Measurements from ENCODE around the gene SHE.

SHE gene

DNA sequence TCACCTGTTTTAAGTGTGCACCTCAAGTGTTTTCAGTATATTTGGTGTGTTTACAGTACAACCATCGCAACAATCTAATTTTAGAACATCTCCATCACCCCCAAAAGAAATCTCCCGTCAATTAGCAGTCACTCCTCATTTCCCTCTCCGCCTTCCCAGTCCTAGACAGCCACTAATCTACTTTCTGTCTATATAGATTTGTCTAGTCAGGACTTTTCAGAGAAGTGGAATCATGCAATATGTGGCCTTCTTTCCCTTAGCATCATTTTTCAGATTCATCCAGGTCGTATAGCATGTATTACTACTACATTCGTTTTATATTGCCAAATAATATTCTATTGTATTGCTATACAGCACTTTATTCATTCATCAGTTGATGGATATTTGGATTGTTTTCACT, 1.7 kb upstream of the SHE start:
- Histone ChIP-seq H3K27me3 (ENCODE audit: control insufficient read depth, insufficient read depth, low read length) (peaks cover 71% of the 10 kb centered on the region), H3K36me3 (ENCODE audit: control insufficient read depth, low read depth, low read length) (no peaks in the 10 kb centered on the region), H3K9ac (ENCODE audit: low read length) (no peak overlapping the region), H3K4me3 (ENCODE audit: low read length) (no peak overlapping the region), H3K4me1 (ENCODE audit: control insufficient read depth, low read depth, low read length) (no peaks in the 10 kb centered on the region), H3K27ac (ENCODE audit: low read length) (no peak overlapping the region), H3K9me3 (ENCODE audit: control insufficient read depth, low read depth, low read length) (no peaks in the 10 kb centered on the region)

DNA sequence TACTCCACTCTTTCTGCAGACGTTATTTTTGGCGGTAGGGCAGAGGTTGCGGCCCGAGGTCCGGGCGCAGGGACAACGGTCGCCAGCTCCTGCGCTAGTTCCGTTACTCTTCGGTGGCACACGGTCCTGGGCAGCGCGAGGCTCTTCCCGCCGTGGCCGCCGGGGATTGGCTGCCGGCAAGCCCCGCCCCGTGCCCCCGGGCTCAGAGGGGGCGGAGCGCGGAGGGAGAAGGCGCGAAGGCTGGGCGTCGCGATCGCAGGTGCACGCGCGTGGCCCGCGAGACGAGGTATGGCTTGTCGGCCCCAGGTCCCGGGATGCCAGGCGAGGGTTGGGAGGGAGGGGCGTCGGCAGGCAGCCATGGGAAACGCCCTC, 518 bp upstream of the SHE start:
- Histone ChIP-seq H3K27ac (ENCODE audit: low read length) (no peak overlapping the region), H3K36me3 (ENCODE audit: control insufficient read depth, low read depth, low read length) (no peaks in the 10 kb centered on the region), H3K9ac (ENCODE audit: low read length) (no peak overlapping the region), H3K27me3 (ENCODE audit: control insufficient read depth, insufficient read depth, low read length) (peaks cover 77% of the 10 kb centered on the region), H3K4me3 (ENCODE audit: low read length) (no peak overlapping the region), H3K9me3 (ENCODE audit: control insufficient read depth, low read depth, low read length) (no peaks in the 10 kb centered on the region), H3K4me1 (ENCODE audit: control insufficient read depth, low read depth, low read length) (no peaks in the 10 kb centered on the region)

DNA sequence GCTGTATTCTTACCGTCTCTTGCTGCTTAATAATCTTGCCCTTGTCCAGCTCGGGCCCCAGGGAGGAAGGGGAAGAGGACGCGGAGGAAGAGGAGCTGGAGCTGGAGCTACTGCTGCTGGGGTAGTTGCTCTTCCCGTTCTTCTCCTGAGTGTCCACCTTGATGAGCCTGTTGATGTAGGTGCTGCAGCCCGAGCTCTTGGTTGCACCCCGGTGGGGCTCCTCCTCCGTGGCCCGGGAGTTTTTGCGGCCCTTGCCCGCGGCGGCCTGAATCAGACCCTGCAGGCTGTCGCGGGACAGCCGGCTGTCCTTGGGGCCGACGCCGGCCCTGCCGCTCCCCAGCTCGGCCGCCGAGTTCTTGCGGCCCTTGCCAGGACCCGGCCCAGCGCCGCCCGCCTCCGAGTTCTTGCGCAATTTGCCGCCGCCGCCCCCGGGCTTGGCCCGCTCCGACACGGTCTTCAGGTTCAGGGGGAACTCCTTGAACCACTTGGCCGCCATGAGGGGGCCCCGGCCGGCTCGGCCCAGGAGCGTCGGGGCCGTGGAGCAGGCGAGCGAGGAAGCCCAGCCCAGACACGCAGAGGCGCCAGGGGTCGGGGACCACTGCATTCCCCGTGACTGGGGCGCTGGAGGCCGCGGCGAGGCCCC, 668 bp downstream of the SHE start:
- Histone ChIP-seq H3K9ac (ENCODE audit: low read length) (no peak overlapping the region), H3K4me3 (ENCODE audit: low read length) (peak overlapping the region; percentile 44), H3K4me1 (ENCODE audit: control insufficient read depth, low read depth, low read length) (no peaks in the 10 kb centered on the region)

DNA sequence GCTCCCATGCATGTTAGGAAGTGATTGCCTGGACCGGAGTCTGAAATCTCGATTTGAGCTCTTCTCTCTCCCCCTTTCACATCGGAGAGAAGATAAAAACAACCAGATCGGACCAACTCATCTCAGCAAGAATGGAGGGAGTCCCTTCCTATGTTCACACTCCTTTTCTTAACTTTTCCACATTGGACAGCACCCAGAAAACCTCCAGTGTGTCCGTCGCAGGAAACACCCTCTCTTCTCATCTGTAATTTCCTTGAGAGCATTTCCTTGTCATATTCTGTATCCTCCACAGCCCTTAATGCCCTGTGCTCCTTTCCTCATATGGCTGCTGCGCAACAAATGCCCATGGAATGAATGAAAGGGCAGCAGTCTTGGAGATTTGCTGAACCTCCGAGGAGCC, 1.7 kb downstream of the SHE start:
- H3K36me3 ChIP-seq (ENCODE audit: control insufficient read depth, low read depth, low read length), result no peaks in the 10 kb centered on the region
- peaks cover 72% of the 10 kb centered on the region for H3K27me3 ChIP-seq (ENCODE audit: control insufficient read depth, insufficient read depth, low read length)
- no peaks in the 10 kb centered on the region for H3K9me3 ChIP-seq (ENCODE audit: control insufficient read depth, low read depth, low read length)
- H3K9ac ChIP-seq (ENCODE audit: low read length), result no peak overlapping the region
- H3K4me3 ChIP-seq (ENCODE audit: low read length), result no peak overlapping the region
- no peaks in the 10 kb centered on the region for H3K4me1 ChIP-seq (ENCODE audit: control insufficient read depth, low read depth, low read length)
- H3K27ac ChIP-seq (ENCODE audit: low read length), result no peak overlapping the region

More for the DNA sequence above, 668 bp downstream of the SHE start:
- Histone ChIP-seq H3K9me3 (ENCODE audit: control insufficient read depth, low read depth, low read length) (no peaks in the 10 kb centered on the region), H3K27ac (ENCODE audit: low read length) (no peak overlapping the region), H3K27me3 (ENCODE audit: control insufficient read depth, insufficient read depth, low read length) (peaks cover 77% of the 10 kb centered on the region), H3K36me3 (ENCODE audit: control insufficient read depth, low read depth, low read length) (no peaks in the 10 kb centered on the region)

DNA sequence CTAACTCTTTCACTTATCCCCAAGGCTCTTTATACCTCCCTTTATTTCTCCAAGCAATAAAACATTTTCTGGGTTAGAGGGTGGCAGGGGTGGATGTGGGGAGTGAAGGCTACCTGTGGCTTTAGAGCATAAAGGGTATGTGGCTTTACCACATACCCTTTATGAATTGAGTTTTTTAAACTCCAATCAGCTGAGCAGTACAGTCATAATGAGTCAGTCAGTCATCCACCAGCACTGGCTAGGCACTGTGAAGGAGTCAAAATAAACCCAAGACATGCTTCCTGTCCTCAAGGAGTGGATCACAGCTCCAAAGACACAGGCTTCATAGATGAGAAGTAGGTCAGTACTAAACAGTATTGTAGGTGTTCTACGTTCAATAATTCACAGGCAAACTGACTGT, 2.8 kb downstream of the SHE start:
- Histone ChIP-seq H3K36me3 (ENCODE audit: control insufficient read depth, low read depth, low read length) (no peaks in the 10 kb centered on the region), H3K27ac (ENCODE audit: low read length) (no peak overlapping the region), H3K4me1 (ENCODE audit: control insufficient read depth, low read depth, low read length) (no peaks in the 10 kb centered on the region), H3K27me3 (ENCODE audit: control insufficient read depth, insufficient read depth, low read length) (peaks cover 62% of the 10 kb centered on the region), H3K4me3 (ENCODE audit: low read length) (no peak overlapping the region), H3K9ac (ENCODE audit: low read length) (no peak overlapping the region), H3K9me3 (ENCODE audit: control insufficient read depth, low read depth, low read length) (no peaks in the 10 kb centered on the region)

DNA sequence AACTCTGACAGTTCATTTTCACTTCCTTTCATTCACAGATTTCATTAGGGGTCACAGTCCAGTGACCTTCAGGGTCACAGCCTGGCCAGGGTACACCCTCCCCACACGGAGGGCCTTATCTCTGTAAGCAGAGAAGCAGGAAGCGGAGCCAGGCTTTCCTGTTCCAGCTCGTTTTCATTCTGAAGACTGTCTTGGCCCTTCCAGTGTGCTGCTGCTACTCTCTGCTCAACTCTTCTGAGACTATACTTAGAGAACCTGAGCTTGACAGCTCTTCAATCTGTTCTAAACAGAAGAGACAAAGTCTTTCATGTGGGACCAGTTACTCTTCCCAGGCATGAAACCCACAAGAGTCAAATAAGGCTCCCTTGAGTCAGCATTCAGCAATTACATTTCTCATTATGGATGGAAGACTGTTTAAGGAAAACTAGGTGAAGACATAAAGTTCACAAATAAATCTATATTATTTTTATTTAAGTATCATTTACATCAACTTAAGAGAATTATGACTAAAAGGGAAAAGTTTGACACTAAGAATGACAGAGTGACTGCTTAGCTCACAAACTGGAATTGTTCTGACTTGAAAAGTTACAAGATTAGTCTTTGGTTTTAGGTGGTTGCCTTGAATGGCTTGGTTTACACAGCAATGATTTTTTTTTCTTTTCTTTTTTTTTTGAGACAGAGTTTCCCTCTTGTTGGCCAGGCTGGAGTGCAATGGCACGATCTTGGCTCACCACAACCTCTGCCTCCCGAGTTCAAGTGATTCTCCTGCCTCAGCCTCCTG, 5.0 kb downstream of the SHE start:
- no peak overlapping the region for H3K27ac ChIP-seq (ENCODE audit: low read length)
- no peak overlapping the region for H3K9ac ChIP-seq (ENCODE audit: low read length)
- peaks cover 14% of the 10 kb centered on the region for H3K4me1 ChIP-seq (ENCODE audit: control insufficient read depth, low read depth, low read length)
- no peaks in the 10 kb centered on the region for H3K9me3 ChIP-seq (ENCODE audit: control insufficient read depth, low read depth, low read length)
- no peak overlapping the region for H3K4me3 ChIP-seq (ENCODE audit: low read length)
- H3K36me3 ChIP-seq (ENCODE audit: control insufficient read depth, low read depth, low read length), result no peaks in the 10 kb centered on the region
- peaks cover 39% of the 10 kb centered on the region for H3K27me3 ChIP-seq (ENCODE audit: control insufficient read depth, insufficient read depth, low read length)

DNA sequence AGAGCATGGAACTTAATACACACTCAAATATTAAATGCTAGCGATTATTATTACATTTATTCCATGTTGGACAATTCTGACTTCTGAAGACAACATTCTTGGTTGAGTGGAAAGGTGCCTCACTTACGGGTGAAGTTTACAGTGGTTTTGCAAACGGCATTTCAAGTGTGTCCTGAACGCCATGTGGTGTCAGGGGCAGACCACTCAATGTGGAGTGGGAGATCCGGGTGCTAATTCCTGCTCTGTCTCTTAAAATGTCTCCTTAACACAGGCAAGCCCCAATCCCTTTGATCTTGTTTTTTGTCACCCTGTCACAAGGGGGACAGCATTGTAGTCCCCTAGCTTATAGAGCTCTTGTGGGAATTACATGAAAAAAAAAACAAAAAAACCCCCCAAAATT, 5.8 kb downstream of the SHE start:
- no peak overlapping the region for H3K4me3 ChIP-seq (ENCODE audit: low read length)
- peaks cover 31% of the 10 kb centered on the region for H3K27me3 ChIP-seq (ENCODE audit: control insufficient read depth, insufficient read depth, low read length)
- peaks cover 14% of the 10 kb centered on the region for H3K4me1 ChIP-seq (ENCODE audit: control insufficient read depth, low read depth, low read length)
- no peaks in the 10 kb centered on the region for H3K36me3 ChIP-seq (ENCODE audit: control insufficient read depth, low read depth, low read length)
- H3K9ac ChIP-seq (ENCODE audit: low read length), result no peak overlapping the region
- no peak overlapping the region for H3K27ac ChIP-seq (ENCODE audit: low read length)
- no peaks in the 10 kb centered on the region for H3K9me3 ChIP-seq (ENCODE audit: control insufficient read depth, low read depth, low read length)

DNA sequence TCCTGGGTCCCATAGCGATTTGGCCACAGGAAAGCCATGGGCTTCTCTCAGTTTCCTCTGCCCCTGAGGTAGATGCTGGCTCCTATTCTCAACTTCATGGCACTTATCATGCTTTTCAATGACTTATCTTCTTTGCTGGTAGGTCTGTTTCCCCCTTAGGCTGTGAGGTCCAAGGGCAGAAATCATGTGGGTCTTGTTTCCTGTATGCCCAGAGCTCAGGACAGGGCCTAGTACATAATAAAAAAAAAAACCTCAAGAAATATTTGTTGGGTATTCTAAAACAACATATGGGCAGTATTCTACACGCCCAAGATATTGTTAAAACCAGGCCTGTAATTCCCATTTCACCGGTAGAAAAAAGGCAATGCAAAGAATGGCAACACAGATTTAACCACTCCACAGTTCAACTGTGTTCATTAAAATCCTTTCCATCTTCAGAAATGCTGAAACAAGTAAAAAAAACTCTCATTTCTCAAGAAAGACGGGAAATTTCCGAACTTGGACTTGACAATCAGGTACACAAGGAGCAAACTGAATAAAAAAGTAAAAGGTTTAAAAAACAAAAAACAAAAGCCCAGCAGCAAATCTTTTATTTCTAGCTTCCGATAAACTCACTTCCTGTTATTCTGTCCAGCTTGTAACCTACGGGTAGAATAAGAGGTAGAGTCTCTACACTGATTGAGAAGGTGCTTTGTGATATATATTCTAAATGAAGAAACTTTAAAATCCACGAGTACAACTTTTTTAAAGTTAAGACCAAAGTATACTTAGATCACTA, 6.5 kb downstream of the SHE start:
- Histone ChIP-seq H3K27ac (ENCODE audit: low read length) (no peak overlapping the region), H3K4me3 (ENCODE audit: low read length) (no peak overlapping the region), H3K36me3 (ENCODE audit: control insufficient read depth, low read depth, low read length) (no peaks in the 10 kb centered on the region), H3K27me3 (ENCODE audit: control insufficient read depth, insufficient read depth, low read length) (peaks cover 24% of the 10 kb centered on the region), H3K9ac (ENCODE audit: low read length) (no peak overlapping the region), H3K4me1 (ENCODE audit: control insufficient read depth, low read depth, low read length) (peaks cover 14% of the 10 kb centered on the region), H3K9me3 (ENCODE audit: control insufficient read depth, low read depth, low read length) (no peaks in the 10 kb centered on the region)

DNA sequence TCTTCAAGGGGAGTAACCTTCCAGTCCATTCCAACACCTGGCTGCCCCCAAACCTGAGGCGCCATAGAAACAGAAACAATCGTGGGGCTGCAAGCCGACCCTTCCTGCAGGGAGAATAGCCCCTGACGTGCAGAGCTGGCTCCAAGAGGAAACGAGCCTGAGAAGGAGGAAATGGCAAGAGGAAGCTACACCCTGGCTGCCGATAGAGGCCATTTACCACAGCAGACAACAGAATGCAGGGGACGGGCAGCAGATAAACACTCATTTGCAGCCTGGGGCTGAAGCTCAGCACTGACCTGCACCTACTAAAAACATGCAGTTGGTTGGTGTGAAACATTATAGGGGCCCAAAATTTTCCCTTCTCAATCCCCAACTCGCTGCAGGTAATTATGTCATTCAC, 8.9 kb downstream of the SHE start:
- Histone ChIP-seq H3K4me3 (ENCODE audit: low read length) (no peak overlapping the region), H3K27me3 (ENCODE audit: control insufficient read depth, insufficient read depth, low read length) (no peaks in the 10 kb centered on the region), H3K27ac (ENCODE audit: low read length) (peak overlapping the region; percentile 14), H3K9ac (ENCODE audit: low read length) (no peak overlapping the region), H3K9me3 (ENCODE audit: control insufficient read depth, low read depth, low read length) (no peaks in the 10 kb centered on the region), H3K36me3 (ENCODE audit: control insufficient read depth, low read depth, low read length) (no peaks in the 10 kb centered on the region), H3K4me1 (ENCODE audit: control insufficient read depth, low read depth, low read length) (peaks cover 14% of the 10 kb centered on the region)

DNA sequence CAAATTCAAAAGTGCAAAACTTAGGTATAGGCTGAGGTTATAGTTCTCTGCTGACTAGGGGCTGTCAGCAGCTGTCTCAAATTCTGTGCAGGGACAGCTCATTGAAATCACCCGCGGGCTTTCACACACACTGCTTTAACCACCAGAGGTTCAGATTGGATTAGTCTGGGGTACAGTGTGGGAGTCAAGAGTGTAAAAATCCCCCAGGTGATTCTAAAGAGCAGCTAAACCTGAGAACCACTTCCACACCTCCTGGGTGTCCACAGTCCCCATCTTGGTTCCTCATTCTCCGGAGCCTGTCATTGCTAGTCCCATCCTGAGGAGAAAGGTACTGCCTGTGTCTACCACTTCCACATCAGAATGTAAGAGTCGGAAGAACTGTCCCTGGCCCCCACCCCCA, 10.1 kb downstream of the SHE start:
- no peak overlapping the region for H3K27ac ChIP-seq (ENCODE audit: low read length)
- H3K4me3 ChIP-seq (ENCODE audit: low read length), result no peak overlapping the region
- H3K4me1 ChIP-seq (ENCODE audit: control insufficient read depth, low read depth, low read length), result peaks cover 14% of the 10 kb centered on the region
- H3K36me3 ChIP-seq (ENCODE audit: control insufficient read depth, low read depth, low read length), result no peaks in the 10 kb centered on the region
- no peaks in the 10 kb centered on the region for H3K27me3 ChIP-seq (ENCODE audit: control insufficient read depth, insufficient read depth, low read length)
- H3K9ac ChIP-seq (ENCODE audit: low read length), result no peak overlapping the region
- H3K9me3 ChIP-seq (ENCODE audit: control insufficient read depth, low read depth, low read length), result no peaks in the 10 kb centered on the region

DNA sequence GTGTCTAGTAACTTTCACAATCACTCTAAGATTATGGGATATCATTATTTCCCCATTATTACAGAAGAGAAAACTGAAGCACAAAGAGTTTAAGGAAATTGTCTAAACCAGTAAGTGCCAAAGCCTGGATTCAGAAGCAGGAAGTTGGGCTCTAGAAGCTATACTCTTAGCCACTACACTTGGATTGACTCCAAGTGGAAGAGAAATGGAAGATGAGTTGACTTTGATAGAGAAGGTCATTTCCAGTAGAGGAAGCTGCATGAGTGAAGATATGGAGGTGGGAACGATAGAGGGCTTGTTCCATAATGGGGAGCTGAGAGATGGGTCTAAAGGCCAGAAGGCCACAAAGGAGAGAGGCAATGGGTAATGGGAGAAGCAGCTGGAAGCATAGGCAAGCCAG, 11.9 kb downstream of the SHE start:
- Histone ChIP-seq H3K9me3 (ENCODE audit: control insufficient read depth, low read depth, low read length) (no peaks in the 10 kb centered on the region), H3K4me1 (ENCODE audit: control insufficient read depth, low read depth, low read length) (peaks cover 14% of the 10 kb centered on the region), H3K27me3 (ENCODE audit: control insufficient read depth, insufficient read depth, low read length) (no peaks in the 10 kb centered on the region), H3K27ac (ENCODE audit: low read length) (no peak overlapping the region), H3K36me3 (ENCODE audit: control insufficient read depth, low read depth, low read length) (no peaks in the 10 kb centered on the region), H3K9ac (ENCODE audit: low read length) (no peak overlapping the region), H3K4me3 (ENCODE audit: low read length) (no peak overlapping the region)
